Esophagus muscularis mucosa (tissue), 3 donors: ENCODE data around the gene YPEL2.

Source experiments
- CTCF ChIP-seq, 3 experiments: fragments of 200-600 bp in 2 of 3; fragments of 450-650 bp in 1 of 3; sonication (generic) in 2 of 3; IDR thresholded peaks; one replicate each; pipeline ENCODE4 v1.5.1; 2017 to 2019; ENCODE audit warnings: antibody characterized with exemption in 3 of 3, mild to moderate bottlenecking in 2 of 3, moderate library complexity in 1 of 3
- POLR2AphosphoS5 ChIP-seq, 2 donors: sonication (generic); formaldehyde crosslinking; IDR thresholded peaks; one replicate each; pipeline ENCODE4 v1.6.1; 2017; ENCODE audit warnings: antibody characterized with exemption in 2 of 2

DNA sequence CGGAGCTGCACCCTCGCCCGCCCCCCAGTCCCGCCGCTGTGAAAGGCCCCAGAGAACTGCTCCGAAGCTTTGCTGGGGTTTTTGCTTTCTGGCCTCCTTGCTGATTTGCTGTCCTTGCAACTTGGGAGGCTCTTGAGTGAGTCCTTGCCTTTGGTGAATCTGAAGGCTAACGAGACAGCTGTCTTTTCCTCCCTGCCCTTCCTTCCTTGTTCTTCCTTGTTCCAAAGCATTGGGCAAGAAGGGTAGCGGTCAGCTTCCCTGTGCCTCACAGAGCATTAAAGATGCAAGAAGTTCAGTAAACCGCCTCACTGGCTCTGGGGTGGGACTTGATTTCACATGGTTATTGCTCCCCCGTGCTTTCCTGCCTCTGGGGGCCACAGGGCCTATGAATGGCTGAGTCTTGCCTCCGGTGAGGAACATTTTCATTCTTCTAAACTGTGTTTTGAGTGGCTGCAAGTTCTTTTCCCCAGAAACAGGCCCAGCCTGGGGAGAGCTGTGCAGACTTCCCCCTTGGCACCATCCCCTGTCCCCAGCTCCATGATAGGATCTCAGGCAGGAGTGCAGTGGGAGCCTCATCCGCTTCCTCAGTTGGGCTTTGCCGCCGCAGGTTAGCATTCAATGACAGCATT, 1.4 kb downstream of the YPEL2 start:
- no peak for TF ChIP-seq CTCF (IDR thresholded peaks at IDR 0.05)
- TF ChIP-seq POLR2AphosphoS5 (IDR thresholded peaks at IDR 0.05) = peak in 1 of 2 donors; percentile 19
